ENCODE results near the gene ARTN.

Gene ARTN

GRCh38 chr1:43933386-43934100 lies at the start of gene ARTN:
Gene ARTN (plus strand): TSS chr1:43933801. CDS start chr1:43935657, 1,856 bp downstream.
- DNase-seq = peak; percentile 44

DNA sequence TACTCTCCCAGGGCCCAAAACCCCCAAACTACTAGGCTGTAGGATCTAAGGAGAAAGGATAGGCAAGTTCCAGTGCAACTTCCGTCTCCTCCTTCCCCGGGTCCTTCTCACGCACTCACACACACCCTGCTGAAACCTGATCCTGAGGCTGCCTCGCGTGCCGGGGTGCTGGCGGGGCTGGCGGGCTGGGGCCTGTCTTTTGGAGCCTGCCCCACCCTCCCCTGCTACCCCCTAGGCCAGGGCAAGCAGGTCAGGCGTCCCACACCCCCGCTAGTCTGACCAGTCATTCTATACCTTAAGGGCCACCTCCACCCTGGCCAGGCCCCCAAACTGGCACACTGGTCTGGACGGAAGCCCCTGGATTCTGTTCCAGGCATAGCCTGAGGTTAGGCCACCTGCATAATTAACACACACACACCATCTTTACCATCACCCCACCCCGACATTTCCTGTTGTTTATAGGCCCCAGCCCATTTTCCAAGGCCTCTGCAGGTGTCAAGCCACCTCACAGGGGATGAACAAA lies 48.3 kb upstream of the ARTN start:
- DNase-seq = no peak

GRCh38 chr1:43887748-43888147 lies 45.9 kb upstream of the ARTN start:
- no peak for DNase-seq

DNA sequence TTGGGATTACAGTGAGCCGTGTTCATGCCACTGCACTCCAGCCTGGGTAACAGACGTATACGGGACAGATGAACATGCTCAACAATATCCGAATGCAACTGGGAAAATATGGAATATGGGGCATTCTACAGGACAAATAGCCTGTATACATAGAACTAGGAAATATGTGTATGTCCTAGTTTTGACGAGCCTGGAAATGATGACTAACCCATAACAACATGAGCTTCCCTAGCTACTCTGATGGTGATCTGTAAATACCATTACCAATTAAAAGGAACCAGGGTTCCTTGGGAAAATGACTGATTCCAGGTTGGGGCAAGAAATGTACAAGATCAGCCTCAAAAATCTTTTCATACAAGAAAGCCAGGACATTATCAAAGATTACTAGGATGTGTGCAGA lies 42.8 kb upstream of the ARTN start:
- DNase-seq = no peak

DNA sequence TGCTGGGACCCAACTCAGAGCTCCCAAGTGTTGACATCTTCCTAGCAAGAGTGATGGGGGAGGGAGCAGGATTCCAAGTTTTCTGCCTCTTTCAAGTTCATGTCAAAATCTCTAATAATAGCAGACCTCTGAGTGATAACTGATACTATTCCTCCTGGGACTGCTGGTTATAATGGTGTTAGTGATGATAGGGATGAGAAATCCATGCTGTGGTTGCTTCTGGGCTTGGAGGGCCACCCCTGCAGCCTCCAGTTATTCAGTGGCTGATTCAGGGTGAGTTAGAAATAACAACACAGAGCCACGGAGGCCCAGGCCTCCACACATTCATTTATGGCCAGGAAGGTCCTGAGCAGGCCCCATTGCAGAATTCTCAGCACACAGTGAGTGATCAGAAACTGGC lies 40.6 kb upstream of the ARTN start:
- no peak for DNase-seq

GRCh38 chr1:43898981-43899380 lies 34.6 kb upstream of the ARTN start:
- no peak for DNase-seq

- no peak for DNase-seq
These were observed 33.2 kb upstream of the ARTN start for GRCh38 chr1:43900386-43900785.

DNA sequence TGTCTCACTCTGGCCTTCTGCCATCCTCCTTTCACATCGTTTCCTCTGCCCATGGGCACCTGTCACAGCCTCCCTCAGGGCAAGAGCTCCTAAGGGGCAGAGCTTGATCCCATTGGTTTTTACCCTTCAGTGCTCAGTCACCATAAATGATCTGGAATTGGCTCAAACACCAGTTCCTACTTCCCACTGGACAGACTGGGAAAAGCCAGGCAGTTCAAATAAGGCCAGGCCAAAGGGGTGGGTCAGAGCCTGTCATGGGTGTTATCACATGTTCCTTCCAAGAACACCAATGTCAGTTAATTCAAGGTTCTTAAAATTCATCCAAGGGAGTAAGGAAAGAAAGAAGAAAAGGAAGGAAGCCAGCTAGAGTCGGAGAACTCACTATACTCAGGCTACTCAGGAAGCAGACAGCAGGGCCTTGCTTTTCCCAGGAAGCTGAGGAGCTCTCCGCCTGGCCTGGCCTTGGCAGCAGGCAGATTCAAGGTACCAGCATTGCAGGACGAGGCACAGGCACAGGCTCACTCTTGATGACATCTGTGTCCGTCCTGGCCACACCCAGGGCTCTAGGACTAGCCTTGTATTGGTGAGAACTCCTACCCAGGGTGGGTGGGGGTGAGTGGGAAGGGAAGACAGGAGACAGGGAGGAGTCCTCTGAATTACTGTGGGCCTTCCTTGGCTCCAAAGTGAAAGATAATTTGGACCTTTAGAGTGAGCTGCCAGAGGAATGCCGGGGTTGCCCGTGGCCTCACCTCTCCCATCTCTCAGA lies 32.2 kb upstream of the ARTN start:
- no peak for DNase-seq

DNA sequence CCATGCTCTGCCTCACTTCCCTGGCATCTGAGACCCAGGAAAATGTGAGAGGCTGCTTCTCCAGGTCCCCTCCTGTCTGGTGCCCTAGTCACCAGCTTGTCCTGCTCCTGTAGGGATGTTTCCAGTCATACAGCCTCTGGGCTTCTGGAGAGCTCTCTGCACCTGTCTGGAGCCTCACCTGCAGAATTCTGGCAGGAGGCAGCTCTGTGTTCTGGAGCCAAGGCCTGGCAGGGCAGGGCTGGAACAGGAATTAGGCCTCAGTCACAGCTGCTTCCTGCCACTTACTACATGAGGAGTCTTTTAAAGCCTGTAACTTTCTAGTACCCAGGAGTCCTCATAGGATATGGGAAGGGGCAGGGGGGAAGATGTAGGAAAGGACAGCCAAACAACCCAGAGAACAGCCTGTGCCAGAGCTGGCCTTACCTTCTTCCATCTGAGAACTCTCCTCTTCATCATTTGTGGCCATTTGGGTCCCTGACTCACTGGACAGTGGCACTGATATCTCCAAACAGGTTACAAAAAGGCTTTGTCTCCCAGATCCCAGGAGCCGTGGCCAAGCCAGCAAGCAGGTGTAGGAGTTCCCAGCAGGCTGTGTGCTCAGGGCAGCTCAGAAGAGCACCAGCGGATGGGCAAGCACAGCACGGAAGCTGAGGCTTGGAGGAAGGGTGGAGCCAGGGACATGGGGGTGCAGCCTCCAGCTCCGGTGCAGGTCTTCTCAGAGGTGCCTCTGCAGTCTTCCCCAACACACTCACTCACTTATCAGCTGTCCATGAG lies 31.4 kb upstream of the ARTN start:
- DNase-seq = no peak

GRCh38 chr1:43904660-43905551 lies 28.7 kb upstream of the ARTN start:
- no peak for DNase-seq

- no peak for DNase-seq
These were observed 25.4 kb upstream of the ARTN start for GRCh38 chr1:43908226-43908625.

GRCh38 chr1:43908858-43909257 lies 24.7 kb upstream of the ARTN start:
- no peak for DNase-seq

- no peak for DNase-seq
These were observed 23.3 kb upstream of the ARTN start for GRCh38 chr1:43910343-43910742.

GRCh38 chr1:43912607-43913006 lies 21.0 kb upstream of the ARTN start:
- DNase-seq = no peak

DNA sequence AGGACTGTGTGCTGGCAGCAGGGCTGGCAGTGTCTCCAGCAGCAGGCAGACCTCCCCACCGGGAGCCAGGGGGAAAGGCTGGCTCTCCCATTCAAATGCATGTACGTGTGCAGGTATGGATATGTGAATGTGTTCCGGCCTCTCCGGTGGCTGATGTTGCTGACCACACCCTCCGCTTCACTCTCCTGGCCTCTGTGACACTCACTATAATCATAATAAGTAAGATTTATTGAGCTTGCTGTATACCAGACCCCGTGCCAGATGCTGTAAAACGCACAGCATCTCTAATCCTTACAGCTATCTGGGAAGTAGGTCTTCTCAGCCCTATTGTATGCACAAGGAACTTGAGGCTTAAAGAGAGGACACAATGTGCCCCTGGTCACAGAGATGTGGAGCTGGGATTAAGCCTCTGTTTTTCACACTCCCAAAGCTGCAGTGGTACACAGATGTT lies 20.5 kb upstream of the ARTN start:
- no peak for DNase-seq

DNA sequence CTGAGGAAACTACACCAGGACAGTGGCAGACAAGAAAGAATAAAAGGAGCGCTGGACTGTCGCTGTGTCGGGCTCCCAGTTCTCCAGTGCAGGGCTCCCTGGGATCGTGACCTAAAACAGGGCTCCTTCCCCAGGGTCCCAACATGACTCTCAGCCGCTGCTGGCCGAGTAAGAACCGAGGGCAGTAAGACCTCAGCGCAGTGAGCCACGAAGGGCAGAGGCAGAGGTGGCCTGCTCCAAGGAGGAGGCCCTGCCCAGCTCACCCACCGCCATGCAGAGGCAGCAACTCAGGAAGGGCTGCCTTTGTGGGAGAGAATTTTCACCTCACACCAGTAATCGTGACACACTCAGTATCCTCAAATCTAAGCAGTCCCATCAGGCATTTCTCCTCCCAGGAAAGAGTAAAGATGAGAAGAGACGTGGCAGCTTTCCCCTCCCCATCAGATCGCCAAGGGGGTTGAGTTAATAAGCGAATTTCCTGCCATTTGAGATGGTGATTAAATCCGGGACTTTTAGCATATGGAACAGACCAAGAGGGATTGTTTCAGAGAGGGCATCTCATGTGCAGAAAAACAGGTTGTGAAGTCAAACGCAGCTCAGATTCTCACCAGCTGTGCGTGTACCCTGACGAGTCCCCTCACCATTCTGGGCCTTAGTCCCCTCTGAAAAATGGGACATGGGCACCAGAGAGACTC lies 19.8 kb upstream of the ARTN start:
- DNase-seq = no peak

DNA sequence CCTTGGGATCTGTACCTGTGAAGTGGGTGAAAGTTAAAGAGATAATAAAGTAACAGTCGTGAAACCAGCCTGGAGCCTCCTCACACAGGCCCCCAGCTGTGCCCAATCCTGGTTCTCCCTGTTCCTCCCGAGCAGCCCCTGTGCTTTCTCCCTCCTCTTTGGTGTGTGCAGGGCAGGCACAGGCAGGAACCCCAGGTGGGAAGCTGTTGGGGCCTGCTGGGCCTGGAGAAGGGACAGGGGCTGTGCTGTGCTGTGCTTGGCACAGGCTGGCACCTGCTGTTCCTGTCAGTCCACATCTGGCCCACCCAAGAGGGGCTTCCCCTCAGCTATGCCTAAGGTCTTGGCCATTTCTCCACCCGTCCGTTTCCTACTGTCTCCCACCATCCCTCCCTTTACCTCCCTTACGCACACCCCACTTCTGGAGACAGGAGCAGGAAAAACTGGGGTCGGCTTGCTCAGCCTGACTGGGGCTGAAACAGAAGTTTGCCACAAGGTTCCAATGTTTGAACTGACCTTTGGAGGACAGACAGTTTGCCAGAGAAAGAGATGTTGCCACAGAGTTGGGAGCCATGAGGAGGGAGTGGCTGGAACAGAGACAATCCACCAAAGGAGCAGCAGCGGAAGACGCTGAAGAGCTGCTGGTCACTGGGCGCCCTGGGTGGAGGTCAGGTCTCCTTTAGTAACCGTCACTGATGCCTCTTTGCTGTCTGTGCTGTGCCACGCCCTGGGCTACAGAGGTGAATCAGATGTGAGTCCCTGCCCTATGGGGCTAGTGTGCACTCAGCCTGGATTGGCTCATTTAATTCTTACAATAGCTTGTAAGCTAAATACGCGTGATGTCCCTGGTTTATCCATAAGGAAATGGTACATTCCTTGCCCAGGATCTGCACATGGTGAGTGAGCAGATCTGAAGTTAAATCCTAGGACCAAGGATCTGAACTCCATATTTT lies 18.8 kb upstream of the ARTN start:
- no peak for DNase-seq

- DNase-seq = no peak
These were observed 13.7 kb upstream of the ARTN start for GRCh38 chr1:43919906-43920305.

- no peak for DNase-seq
These were observed 12.6 kb upstream of the ARTN start for GRCh38 chr1:43921022-43921421.

DNA sequence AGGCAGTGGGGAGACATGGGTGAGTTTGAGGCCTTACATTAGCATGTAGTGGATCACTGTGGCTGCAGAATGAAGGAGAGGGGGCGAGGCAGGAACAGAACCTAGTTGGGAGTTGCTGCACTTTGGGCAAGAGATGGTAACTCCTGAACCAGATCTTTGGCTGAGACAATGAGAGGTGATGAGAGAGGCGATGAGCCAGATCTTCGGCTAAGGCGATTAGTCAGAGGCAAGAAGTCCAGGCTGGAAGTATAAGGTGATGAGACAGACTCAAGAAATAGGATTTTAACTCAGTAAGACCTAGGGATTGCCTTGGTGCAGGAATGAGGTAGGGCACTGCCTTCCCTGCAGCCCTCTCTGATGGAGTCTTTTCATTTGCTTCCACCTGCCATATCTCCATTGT lies 9.1 kb upstream of the ARTN start:
- no peak for DNase-seq

GRCh38 chr1:43925846-43926245 lies 7.8 kb upstream of the ARTN start:
- DNase-seq = no peak

Measured in NCI-H1105 treated with DMSO at 0.1 percent for 48 hours (cell line).